ENCODE data around the gene ARHGEF25.
"Not testable (repeated sequence)": the region's sequence is repeated elsewhere in the genome, so short reads cannot be mapped to it uniquely, and the experiment has no call there.

The ARHGEF25 gene

DNA sequence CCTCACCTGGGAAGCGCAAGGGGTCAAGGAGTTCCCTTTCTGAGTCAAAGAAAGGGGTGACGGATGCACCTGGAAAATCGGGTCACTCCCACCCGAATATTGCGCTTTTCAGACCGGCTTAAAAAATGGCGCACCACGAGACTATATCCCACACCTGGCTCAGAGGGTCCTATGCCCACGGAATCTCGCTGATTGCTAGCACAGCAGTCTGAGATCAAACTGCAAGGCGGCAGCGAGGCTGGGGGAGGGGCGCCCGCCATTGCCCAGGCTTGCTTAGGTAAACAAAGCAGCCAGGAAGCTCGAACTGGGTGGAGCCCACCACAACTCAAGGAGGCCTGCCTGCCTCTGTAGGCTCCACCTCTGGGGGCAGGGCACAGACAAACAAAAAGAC lies 35.4 kb downstream of the ARHGEF25 start:
- not testable (repeated sequence) for H3K9me3 Mint-ChIP-seq (ENCODE audit: low read depth); H3K27me3 Mint-ChIP-seq; H3K4me3 Mint-ChIP-seq; H3K36me3 Mint-ChIP-seq; H3K4me1 Mint-ChIP-seq (ENCODE audit: low read depth); H3K27ac Mint-ChIP-seq

DNA sequence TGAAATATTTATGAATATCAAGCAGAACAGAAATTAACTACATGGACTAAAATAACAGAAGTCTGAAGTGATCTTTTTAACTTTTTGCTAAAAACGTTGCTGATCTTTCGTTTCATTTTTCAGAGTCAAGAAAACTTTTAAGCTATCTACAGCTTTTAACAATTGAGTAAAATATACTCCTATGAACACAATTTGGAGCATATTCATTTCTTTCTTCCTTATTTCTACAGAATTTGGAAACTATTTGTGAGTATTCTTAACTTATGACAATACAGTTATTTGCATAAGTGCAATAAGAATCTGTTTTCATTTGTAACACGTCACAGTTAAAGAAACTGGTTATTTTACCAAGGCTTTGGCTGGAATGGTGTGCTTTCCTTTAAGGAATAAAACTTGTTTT lies 42.8 kb downstream of the ARHGEF25 start:
- no peaks in the 10 kb centered on the region for H3K36me3 Mint-ChIP-seq
- H3K9me3 Mint-ChIP-seq (ENCODE audit: low read depth) = peaks cover 7% of the 10 kb centered on the region
- H3K27ac Mint-ChIP-seq = no peak overlapping the region
- H3K27me3 Mint-ChIP-seq = peaks cover 2% of the 10 kb centered on the region
- no peaks in the 10 kb centered on the region for H3K4me1 Mint-ChIP-seq (ENCODE audit: low read depth)
- H3K4me3 Mint-ChIP-seq = no peak overlapping the region

DNA sequence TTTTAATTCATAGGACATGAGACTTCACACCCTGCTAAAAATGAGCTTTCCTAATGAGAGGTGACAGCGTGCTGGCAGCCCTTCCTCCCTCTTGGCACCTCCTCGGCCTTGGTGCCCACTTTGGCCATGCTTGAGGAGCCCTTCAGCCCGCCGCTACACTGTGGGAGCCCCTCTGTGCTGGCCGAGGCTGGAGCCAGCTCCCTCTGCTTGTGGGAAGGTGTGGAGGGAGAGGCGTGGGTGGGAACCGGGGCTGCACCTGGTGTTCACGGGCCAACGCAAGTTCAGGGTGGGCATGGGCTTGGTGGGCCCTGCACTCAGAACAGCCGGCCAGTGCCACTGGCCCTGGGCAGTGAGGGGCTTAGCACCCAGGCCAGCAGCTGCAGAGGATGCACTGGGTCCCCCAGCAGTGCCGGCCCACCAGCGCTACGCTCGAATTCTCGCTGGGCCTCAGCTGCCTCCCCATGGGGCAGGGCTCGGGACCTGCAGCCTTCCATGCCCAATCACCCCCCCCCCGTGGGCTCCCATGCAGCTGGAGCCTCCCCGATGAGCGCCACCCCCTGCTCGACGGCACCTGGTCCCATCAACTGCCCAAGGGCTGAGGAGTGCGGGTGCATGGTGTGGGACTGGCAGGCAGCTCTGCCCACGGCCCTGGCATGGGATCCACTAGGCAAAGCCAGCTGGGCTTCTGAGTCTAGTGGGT lies 44.5 kb downstream of the ARHGEF25 start:
- H3K27me3 Mint-ChIP-seq = peaks cover 2% of the 10 kb centered on the region
- H3K27ac Mint-ChIP-seq = no peak overlapping the region
- no peaks in the 10 kb centered on the region for H3K36me3 Mint-ChIP-seq
- no peak overlapping the region for H3K4me3 Mint-ChIP-seq
- H3K4me1 Mint-ChIP-seq (ENCODE audit: low read depth) = no peaks in the 10 kb centered on the region
- peaks cover 7% of the 10 kb centered on the region for H3K9me3 Mint-ChIP-seq (ENCODE audit: low read depth)

DNA sequence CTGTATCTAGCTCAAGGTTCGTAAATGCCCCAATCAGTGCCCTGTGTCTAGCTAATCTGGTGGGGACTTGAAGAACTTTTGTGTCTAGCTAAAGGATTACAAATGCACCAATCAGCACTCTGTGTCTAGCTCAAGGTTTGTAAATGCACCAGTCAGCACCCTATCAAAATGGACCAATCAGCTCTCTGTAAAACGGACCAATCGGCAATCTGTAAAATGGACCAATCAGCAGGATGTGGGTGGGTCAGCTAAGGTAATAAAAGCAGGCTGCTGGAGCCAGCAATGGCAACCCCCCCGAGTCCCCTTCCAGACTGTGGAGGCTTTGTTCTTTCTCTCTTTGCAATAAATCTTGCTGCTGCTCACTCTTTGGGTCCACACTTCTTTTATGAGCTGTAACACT lies 45.2 kb downstream of the ARHGEF25 start:
- not testable (repeated sequence) for H3K27ac Mint-ChIP-seq; H3K27me3 Mint-ChIP-seq; H3K4me3 Mint-ChIP-seq; H3K36me3 Mint-ChIP-seq; H3K9me3 Mint-ChIP-seq (ENCODE audit: low read depth); H3K4me1 Mint-ChIP-seq (ENCODE audit: low read depth)

DNA sequence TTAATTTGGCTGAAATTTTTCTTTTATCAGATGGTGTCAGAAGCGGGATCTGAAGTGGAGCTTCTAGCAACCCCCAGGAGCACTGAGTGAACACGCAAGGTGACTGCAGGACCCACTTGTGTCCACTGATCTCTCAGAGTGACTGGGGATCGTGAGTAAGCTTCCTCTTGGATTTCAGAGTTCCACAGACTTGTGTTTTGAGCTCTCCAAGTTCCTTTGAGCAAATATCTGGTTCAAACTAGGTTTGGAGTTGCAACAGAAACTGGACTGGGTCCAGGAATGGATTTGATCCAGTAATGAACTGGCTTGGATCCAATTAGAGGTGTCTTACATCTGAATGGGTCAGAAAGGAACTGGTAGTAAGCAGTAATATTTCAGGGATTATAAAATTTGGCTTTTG lies 46.5 kb downstream of the ARHGEF25 start:
- Mint-ChIP-seq H3K27ac (no peak overlapping the region), H3K27me3 (peaks cover 2% of the 10 kb centered on the region), H3K36me3 (no peaks in the 10 kb centered on the region), H3K9me3 (ENCODE audit: low read depth) (peaks cover 7% of the 10 kb centered on the region), H3K4me1 (ENCODE audit: low read depth) (no peaks in the 10 kb centered on the region), H3K4me3 (no peak overlapping the region)

DNA sequence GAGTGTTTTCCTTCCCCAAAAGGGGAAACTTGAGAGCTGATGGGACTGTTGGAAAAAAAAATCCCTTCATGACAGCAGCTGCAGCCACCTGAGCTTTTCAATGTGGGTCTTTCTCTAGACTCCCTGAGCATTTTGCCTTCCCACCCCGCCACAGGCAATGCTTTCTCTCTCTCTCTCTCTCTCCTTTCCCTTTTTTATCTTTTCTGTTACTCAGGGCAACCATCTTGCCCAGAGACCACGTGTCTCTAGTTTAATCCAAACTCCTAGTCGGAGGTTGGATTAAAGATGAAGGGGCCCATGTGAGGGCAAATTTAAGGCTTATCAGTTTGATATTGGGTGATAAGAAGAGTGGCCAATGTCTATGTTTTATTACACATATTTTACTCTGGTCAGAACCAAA lies 47.7 kb downstream of the ARHGEF25 start:
- H3K27me3 Mint-ChIP-seq = peaks cover 2% of the 10 kb centered on the region
- H3K9me3 Mint-ChIP-seq (ENCODE audit: low read depth) = peaks cover 4% of the 10 kb centered on the region

DNA sequence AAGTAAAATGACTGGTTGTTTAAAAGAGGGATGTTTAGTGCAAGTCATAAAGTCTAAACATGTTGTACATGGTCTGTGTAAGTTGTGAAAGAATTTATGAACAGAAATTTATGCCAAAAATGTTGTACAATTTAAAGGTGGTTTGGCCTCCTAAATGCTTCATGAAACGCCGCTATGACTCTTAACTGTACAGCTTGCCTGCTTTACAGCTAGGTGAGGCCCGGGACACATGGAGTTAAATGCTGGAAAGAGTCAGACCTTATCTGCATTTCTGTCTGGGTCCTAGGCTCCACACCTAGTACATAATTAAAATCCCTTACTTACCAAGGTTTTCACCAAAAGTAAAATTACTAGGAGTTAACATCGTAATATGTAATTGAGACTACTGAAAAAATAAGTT lies 50.1 kb downstream of the ARHGEF25 start:
- Mint-ChIP-seq H3K27me3 (no peaks in the 10 kb centered on the region), H3K4me3 (no peak overlapping the region), H3K9me3 (ENCODE audit: low read depth) (no peaks in the 10 kb centered on the region), H3K36me3 (no peaks in the 10 kb centered on the region), H3K27ac (no peak overlapping the region), H3K4me1 (ENCODE audit: low read depth) (no peaks in the 10 kb centered on the region)

More for the DNA sequence above, 47.7 kb downstream of the ARHGEF25 start:
- Mint-ChIP-seq H3K27ac (no peak overlapping the region), H3K4me3 (no peak overlapping the region), H3K36me3 (no peaks in the 10 kb centered on the region), H3K4me1 (ENCODE audit: low read depth) (no peaks in the 10 kb centered on the region)

DNA sequence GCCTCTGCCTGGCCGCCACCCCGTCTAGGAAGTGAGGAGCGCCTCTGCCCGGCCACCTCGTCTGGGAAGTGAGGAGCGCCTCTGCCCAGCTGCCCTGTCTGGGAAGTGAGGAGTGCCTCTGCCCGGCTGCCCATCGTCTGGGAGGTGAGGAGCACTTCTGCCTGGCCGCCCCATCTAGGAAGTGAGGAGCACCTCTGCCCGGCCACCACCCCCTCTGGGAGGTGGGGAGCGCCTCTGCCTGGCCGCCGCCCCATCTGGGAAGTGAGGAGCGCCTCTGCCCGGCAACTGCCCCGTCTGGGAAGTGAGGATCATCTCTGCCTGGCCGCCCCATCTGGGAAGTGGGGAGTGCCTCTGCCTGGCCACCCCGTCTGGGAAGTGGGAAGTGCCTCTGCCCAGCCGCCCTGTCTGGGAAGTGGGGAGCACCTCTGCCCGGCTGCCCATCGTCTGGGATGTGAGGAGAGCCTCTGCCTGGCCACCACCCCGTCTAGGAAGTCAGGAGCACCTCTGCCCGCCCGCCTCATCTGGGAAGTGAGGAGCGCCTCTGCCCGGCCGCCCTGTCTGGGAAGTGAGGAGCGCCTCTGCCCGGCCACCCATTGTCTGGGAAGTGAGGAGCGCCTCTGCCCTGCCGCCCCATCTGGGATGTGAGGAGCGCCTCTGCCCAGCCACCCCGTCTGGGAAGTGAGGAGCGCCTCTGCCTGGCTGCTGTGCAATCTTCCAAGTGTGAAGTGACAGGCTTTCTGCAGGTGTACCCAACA lies 54.0 kb downstream of the ARHGEF25 start:
- not testable (repeated sequence) for H3K4me3 Mint-ChIP-seq; H3K27ac Mint-ChIP-seq; H3K36me3 Mint-ChIP-seq; H3K4me1 Mint-ChIP-seq (ENCODE audit: low read depth); H3K27me3 Mint-ChIP-seq; H3K9me3 Mint-ChIP-seq (ENCODE audit: low read depth)
